Measurements from ENCODE around the gene APOL2.
"Not testable (repeated sequence)": the region's sequence is repeated elsewhere in the genome, so short reads cannot be mapped to it uniquely, and the experiment has no call there.

APOL2 gene

GRCh38 chr22:36196254-36197064 is 42.9 kb downstream of the APOL2 start:
- DNase-seq, result no peak

DNA sequence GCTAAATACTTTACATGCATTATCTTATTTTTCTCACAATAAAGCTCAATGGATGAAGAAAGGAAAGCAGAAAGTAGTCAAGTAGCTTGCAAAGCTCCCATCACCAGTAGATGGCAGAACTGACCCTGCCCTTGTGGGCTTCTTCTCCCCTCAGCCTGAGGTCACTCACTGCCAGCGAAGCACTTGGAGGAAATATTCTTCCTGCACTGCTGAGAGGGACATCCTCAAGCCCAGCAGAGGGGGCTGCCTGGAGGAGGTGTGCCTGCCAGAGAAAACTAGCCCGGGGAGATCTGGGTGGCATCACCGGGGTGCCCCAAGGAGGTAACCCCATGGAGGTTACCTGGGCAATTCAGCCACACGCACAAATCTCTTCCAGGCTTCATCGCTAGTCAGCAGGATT is 44.4 kb downstream of the APOL2 start:
- DNase-seq, result peak; percentile 51

DNA sequence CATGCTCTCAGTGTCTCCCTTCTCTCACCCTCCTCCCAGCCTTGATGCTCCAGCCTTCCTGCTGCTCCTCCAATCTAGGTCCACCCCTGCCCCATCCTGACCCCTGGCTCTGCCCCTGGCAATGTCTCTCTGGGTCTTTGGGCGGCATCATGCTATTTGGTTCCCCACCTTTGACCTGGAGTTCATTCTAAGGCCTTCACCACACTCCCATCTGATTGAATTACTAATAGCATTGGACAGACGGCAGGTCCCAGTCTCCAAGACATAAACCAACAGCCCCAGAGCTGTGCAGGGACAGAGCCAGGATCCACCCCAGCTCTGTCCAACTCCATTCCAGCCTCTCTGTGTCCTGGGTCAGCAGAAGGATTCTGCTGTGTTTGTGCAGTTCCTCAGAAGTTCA is 44.9 kb downstream of the APOL2 start:
- DNase-seq, result no peak

DNA sequence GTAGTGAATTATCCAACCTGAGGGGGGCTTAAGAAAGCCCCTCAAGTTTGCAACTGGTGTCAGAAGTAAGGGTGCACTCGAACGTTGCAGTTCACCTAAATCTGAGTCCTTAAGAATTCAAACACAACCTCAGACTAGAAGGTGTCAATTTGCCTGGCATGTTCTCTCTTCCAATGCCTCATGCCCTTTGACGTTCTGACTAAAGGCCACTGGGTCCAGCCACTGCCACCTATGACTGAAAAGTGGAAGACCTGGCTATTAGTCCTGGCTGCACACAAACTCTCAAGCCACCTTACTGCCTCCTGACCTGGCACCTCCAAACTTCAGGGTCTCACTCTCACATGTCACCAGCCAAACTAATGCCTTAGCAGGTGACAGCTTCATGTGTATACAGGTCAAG is 45.8 kb downstream of the APOL2 start:
- DNase-seq, result no peak

- no peak for DNase-seq
Observed at GRCh38 chr22:36193171-36193570, 46.2 kb downstream of the APOL2 start.

- no peak for DNase-seq
Observed at GRCh38 chr22:36192542-36192941, 46.8 kb downstream of the APOL2 start.

- DNase-seq, result no peak
Observed at GRCh38 chr22:36191106-36191836, 48.1 kb downstream of the APOL2 start.

GRCh38 chr22:36187862-36188261 is 51.5 kb downstream of the APOL2 start:
- DNase-seq, result not testable (repeated sequence)

DNA sequence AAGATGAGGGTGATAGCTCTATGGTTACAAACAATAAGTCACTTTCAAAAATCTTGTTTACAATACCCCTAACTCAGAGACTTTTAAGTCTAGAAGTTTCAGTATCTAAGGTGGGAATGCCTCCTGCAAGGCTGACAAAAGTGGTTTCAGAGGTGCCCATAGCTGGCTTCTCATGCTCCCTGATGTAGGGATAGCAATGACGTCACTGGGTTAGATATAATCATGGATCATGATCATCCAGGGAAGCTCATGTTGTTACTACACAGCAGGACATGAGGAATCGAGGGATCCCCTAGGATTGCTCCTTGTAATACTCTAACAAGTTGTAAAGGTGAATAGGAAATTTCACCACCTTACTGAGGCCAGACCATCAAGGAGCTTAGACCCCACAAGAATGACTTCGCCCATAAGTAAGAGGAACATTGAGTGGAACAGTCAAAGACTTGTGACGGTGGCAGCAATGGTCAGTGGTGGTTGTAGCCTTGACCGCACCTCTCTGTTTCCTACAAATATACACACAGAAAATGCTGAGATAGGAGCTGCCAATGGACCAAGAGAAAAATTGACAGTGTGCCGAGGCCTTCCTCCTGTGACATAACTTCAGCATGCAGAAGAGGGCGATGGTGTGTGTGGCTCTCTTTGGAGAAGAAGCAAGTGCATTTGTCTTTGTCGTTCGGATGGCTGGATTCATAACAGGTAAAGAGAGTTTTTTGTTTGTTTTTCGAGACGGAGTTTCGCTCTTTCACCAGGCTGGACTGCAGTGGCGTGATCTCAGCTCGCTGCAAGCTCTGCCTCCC is 53.3 kb downstream of the APOL2 start:
- DNase-seq, result no peak

DNA sequence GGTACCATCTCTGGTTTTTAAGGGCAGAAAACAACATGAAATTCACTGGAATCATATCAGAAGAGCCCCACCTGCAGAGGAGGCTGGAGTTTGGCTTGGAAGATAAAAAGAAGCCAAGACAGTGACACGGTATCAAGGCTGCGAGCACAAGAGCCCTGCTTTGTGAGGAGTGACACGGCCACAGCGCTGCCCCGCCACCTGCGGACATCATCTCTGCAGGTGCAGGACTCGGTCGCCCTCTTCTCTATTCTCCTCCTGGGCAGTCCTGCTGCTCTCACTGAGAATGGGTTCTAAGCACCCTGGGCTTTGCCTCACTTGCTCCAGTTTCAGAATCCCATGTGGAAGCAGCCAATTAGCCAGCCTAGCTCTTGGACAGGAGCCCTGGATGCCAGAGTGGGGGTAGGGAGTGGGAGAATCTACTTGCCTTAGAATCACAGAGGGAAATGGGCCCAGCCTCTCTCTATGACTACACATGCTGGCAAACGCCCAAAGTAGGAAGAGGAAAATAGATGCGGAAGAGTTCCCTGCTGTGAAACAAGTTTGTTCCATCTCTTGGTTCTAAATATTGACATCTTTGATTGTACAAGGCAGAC is 54.8 kb downstream of the APOL2 start:
- DNase-seq, result no peak

- DNase-seq, result no peak
Observed at GRCh38 chr22:36183446-36183845, 55.9 kb downstream of the APOL2 start.

- DNase-seq, result no peak
Observed at GRCh38 chr22:36182857-36183256, 56.5 kb downstream of the APOL2 start.

DNA sequence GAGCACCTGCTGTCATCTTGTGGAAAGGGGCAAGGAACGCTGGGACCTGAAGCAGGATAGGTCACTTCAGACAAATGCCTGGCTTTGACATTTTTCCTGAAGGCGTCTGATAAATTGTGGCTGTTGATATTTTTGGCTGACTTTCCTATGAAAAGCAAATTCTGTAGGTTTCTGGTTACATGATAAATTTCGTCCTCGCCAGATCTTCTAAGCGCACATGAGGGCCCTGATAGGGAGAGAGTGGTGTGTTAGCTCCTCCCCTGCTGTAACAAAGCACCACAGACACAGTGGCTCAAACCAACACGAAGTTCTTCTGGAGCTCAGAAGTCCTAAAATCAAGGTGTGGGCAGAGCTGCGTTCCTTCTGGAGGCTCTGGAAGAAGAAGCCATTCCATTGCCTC is 57.3 kb downstream of the APOL2 start:
- DNase-seq, result no peak

DNA sequence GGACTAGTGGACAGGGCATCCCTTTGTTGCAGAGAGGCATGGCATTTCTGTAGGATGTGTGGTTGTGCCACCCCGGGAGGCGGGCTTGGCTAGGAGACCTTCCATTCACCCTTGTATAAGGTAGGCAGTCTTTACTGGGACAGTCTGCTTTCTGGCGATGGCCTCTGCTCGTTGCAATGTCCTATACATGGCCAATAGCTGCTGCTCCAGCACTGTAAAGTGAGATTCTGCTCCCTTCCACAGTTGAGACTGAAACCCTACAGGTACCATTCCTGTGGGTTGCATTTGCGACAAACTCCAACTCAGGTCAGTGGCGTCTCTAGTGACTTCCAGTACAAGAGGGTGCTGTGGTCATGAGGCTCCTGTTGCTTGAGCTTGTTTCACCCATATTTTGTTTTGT is 58.4 kb downstream of the APOL2 start:
- DNase-seq, result no peak

DNA sequence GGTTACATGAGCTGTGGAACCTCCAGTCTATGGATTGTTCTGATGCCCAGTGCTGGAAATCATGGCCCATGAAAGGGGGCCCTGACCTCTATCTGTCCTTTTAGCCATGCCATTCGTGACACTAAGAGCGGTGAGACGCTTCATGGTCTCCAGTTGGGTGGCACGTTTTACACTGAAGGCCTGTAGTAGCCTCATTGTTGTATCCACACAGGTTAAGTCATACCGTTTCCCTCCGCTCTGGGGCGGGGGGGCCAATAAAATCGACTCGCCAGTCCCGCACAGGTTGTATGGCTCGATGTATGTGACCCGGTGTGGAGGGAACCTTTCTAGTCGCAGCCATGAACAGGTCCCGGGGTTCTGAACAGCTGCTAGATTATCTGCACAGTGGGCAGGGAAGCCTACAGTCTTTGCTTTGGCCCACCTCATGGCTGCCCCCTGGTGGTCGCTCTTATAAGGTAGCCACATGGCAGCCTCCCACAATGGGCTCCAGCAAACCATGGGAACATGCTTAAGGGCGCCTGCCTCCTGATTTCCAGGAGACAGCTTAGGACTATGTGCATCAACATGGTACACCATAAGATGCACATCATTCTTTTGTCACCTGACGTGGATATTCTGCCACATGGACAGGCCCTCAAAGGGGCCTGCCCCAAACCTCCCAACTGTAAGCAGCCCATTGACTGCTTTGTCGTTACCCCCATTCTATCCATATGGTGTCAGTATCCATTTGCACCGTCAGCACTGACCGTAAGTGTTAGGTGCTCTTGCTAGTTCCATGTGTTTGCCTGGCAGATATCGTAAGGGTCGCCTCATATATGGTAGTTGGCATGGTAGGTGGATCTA is 59.1 kb downstream of the APOL2 start:
- DNase-seq, result peak; percentile 86

DNA sequence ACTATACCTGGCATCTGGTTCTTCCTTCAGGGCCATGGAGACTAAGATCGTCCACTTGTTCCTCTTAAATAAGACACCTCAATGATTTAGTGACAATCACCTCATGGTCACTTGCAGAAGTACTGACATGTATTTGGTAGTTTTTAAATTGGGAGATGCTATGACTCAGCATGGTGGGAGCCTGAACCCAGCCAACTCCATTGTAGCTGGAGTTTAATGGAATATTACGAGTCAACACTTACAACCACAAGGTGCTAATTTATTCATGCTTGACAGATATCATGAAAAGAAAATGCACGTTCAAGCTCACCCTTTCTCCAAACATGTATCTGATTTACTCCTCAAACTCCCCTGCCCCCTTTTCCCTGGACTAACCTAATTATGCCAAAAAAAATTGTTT is 62.2 kb downstream of the APOL2 start:
- no peak for DNase-seq

All from activated CD4-positive, alpha-beta T cell treated with anti-CD3 and anti-CD28 coated beads, Interleukin-2, Interleukin-6, amounts not matched to agents 100 ng/mL and 50 ng/mL, durations not matched to agents 16 hours and 8 hours (primary cell).